Gastrocnemius medialis (tissue), 4 donors: ENCODE data around the gene IQSEC1.

Experiments
- CTCF ChIP-seq, 5 experiments: fragments of 450-650 bp in 3 of 5; fragments of 200-600 bp in 2 of 5; sonication (generic) in 2 of 5; IDR thresholded peaks in 4 of 5; conservative IDR thresholded peaks in 1 of 5; 1 replicate in 4 of 5; 2 replicates in 1 of 5; pipeline ENCODE4 v1.5.1; 2016 to 2019; ENCODE audit warnings: antibody characterized with exemption in 5 of 5, mild to moderate bottlenecking in 3 of 5, moderate library complexity in 3 of 5
- POLR2A ChIP-seq, 2 donors: fragments of 450-650 bp; IDR thresholded peaks; one replicate each; pipeline ENCODE4 v1.6.1; 2017; ENCODE audit warnings: antibody characterized with exemption in 2 of 2, mild to moderate bottlenecking in 2 of 2, moderate library complexity in 2 of 2

- TF ChIP-seq CTCF (IDR thresholded peaks at IDR 0.05 in 4 of 5, conservative IDR thresholded peaks at IDR 0.05 in 1 of 5) (no peak), POLR2A (IDR thresholded peaks at IDR 0.05) (no peak)
These were observed 45.0 kb downstream of the IQSEC1 start for GRCh38 chr3:13028010-13028821.
